T-helper 22 cell (primary cell): ENCODE results near the gene MMAA.
"Not testable (repeated sequence)": the region's sequence is repeated elsewhere in the genome, so short reads cannot be mapped to it uniquely, and the experiment has no call there.

Source experiments
- DNase-seq: peaks from one replicate; pipeline ENCODE4 v3.0.0-alpha.2; 2020; ENCODE audit warnings: low read depth

The MMAA gene

GRCh38 chr4:145635117-145635516 is 15.9 kb downstream of the MMAA start:
- DNase-seq: no peak

GRCh38 chr4:145635630-145636029 is 16.4 kb downstream of the MMAA start:
- DNase-seq: no peak

- DNase-seq: no peak
Observed at GRCh38 chr4:145639186-145639698, 20.1 kb downstream of the MMAA start.

- not testable (repeated sequence) for DNase-seq
Observed at GRCh38 chr4:145640236-145640635, 21.1 kb downstream of the MMAA start.

GRCh38 chr4:145643295-145643694 is 24.1 kb downstream of the MMAA start:
- DNase-seq: no peak

GRCh38 chr4:145644699-145645098 is 25.5 kb downstream of the MMAA start:
- DNase-seq: no peak

GRCh38 chr4:145656156-145656555 is 37.0 kb downstream of the MMAA start:
- no peak for DNase-seq

- no peak for DNase-seq
Observed at GRCh38 chr4:145660064-145660463, 40.9 kb downstream of the MMAA start.

GRCh38 chr4:145663194-145663593 is 44.0 kb downstream of the MMAA start:
- no peak for DNase-seq

- DNase-seq: no peak
Observed at GRCh38 chr4:145665773-145666172, 46.6 kb downstream of the MMAA start.

GRCh38 chr4:145670422-145670821 is 51.2 kb downstream of the MMAA start:
- no peak for DNase-seq

- DNase-seq: no peak
Observed at GRCh38 chr4:145679520-145679919, 60.3 kb downstream of the MMAA start.

- DNase-seq: no peak
Observed at GRCh38 chr4:145679991-145680455, 60.8 kb downstream of the MMAA start, which contains the start of gene C4orf51. Gene C4orf51 (plus strand): TSS chr4:145680146. CDS start chr4:145680204, 58 bp downstream.

GRCh38 chr4:145680902-145681301 is 61.7 kb downstream of the MMAA start:
- DNase-seq: no peak

GRCh38 chr4:145681518-145681917 is 62.3 kb downstream of the MMAA start:
- DNase-seq: no peak

- DNase-seq: no peak
Observed at GRCh38 chr4:145681956-145682355, 62.8 kb downstream of the MMAA start.

- DNase-seq: no peak
Observed at GRCh38 chr4:145686991-145687390, 67.8 kb downstream of the MMAA start.

- no peak for DNase-seq
Observed at GRCh38 chr4:145690610-145691009, 71.4 kb downstream of the MMAA start.

GRCh38 chr4:145691416-145691815 is 72.2 kb downstream of the MMAA start:
- not testable (repeated sequence) for DNase-seq

GRCh38 chr4:145694929-145695328 is 75.7 kb downstream of the MMAA start:
- DNase-seq: no peak

GRCh38 chr4:145697332-145697731 is 78.1 kb downstream of the MMAA start:
- DNase-seq: no peak

GRCh38 chr4:145698507-145698906 is 79.3 kb downstream of the MMAA start:
- DNase-seq: no peak

- no peak for DNase-seq
Observed at GRCh38 chr4:145703850-145704497, 84.8 kb downstream of the MMAA start.

GRCh38 chr4:145709336-145709735 is 90.2 kb downstream of the MMAA start:
- no peak for DNase-seq
